ENCODE results near the gene PI3. TPM values are rescaled to one million over a fixed set of nuclear protein-coding genes. Genes with fewer than 3 reads are reported as not detected.
A peak's percentile ranks its signal among the peaks of the same experiment; 100 is the strongest.

Gene PI3
- total and polyA plus RNA-seq, 9 of the 15 experiments (the other 6 are each of a cell fraction or from before 2014, with no cell fraction given), result not detected

DNA sequence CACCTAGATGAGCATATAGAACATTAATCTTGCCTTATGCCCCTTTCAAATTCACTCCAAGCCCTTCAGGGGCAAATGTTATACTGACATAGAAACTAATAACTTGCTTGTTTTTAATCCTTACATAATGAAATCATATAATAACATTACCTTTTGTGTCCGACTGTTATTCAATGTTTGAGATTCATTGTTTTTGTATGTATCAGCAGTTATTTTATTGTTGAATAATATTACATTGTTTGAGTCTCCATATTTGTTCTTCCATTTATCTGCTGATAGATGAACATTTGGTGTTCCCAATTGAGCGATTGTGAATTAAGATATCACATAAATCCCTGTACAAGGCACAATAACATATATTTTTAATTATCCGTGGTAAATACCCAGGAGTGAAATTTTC, 38.1 kb downstream of the PI3 start (continued):
- no peak for TF ChIP-seq CEBPZ (IDR thresholded peaks at IDR 0.05; ENCODE audit: borderline replicate concordance, low read depth, low read length)
- peak; percentile 68; the same call in 1 of the 2 replicates for TF ChIP-seq ZNF316 (IDR thresholded peaks at IDR 0.05)
- TF ChIP-seq PTBP1 (IDR thresholded peaks at IDR 0.05; ENCODE audit: low read depth, low read length), result no peak
- TF ChIP-seq SMARCB1 (IDR thresholded peaks at IDR 0.05; ENCODE audit: insufficient read length, low read depth), result no peak
- no peak for TF ChIP-seq ZNF232 (CRISPR knock-in tag; IDR thresholded peaks at IDR 0.05)
- TF ChIP-seq MAFK (IDR thresholded peaks at IDR 0.05; ENCODE audit: low read length), result peak; percentile 12; the same call in 1 of the 2 replicates
- TF ChIP-seq, protein P1, sequence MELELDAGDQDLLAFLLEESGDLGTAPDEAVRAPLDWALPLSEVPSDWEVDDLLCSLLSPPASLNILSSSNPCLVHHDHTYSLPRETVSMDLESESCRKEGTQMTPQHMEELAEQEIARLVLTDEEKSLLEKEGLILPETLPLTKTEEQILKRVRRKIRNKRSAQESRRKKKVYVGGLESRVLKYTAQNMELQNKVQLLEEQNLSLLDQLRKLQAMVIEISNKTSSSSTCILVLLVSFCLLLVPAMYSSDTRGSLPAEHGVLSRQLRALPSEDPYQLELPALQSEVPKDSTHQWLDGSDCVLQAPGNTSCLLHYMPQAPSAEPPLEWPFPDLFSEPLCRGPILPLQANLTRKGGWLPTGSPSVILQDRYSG (tag; conservative IDR thresholded peaks at IDR 0.05; ENCODE audit: low read depth), result no peak

- no peaks in the 10 kb centered on the region for H3K9me3 ChIP-seq (replicated peaks; ENCODE audit: control insufficient read depth, insufficient read depth, low read depth, low read length)
- no peak overlapping the region for H3K9ac ChIP-seq (ENCODE audit: insufficient read depth in 1 of 2, low read depth in 2 of 2, low read length in 2 of 2)
- WGBS (ENCODE audit: insufficient coverage, low coverage, missing lambda C conversion rate), result 0% methylated on average over 4 of the region's 4 CpGs
- H3K79me2 ChIP-seq (ENCODE audit: control insufficient read depth, insufficient read depth, low read length), result no peaks in the 10 kb centered on the region
- no peaks in the 10 kb centered on the region for H3K9me1 ChIP-seq (ENCODE audit: control insufficient read depth, insufficient read depth, low read length)
- ChIA-PET POLR2A (no interaction called here), CTCF (ENCODE audit: low intra/inter-chr PET ratio) (no interaction called here)
- no TSS peak for BruUV-seq (replicated peaks)
- H4K20me1 ChIP-seq (replicated peaks; ENCODE audit: control insufficient read depth, insufficient read depth, low read length), result no peaks in the 10 kb centered on the region
- no peaks in the 10 kb centered on the region for H3K36me3 ChIP-seq (ENCODE audit: control insufficient read depth, insufficient read depth, low read length)
- no peak overlapping the region for H3K4me2 ChIP-seq (ENCODE audit: insufficient read depth, low read length)
- ATAC-seq (no peak), DNase-seq (ENCODE audit: extremely low read depth in 1 of 4, low spot score in 3 of 4) (no peak), FAIRE-seq (no peak)
- intact Hi-C loops (cut with micrococcal nuclease), result no loop called here
- no peak overlapping the region for H2AFZ ChIP-seq (ENCODE audit: low read depth, low read length)
- in situ Hi-C loops (cut with MboI), result no loop called here
- no peak overlapping the region for H3K27ac ChIP-seq (ENCODE audit: extremely low read depth, low read depth, low read length)
- peaks cover 0 to 10% of the 10 kb centered on the region in 2 experiments; a peak in 2 of 5 replicates for H3K27me3 ChIP-seq (ENCODE audit: control insufficient read depth in 2 of 2, insufficient read depth in 2 of 2, low read length in 2 of 2)
- no peak overlapping the region for H3K4me3 ChIP-seq
- no peaks in the 10 kb centered on the region for H3K4me1 ChIP-seq (replicated peaks in 1 of 2; ENCODE audit: control insufficient read depth in 2 of 2, insufficient read depth in 2 of 2, low read length in 2 of 2)
- TF ChIP-seq ZNF239 (CRISPR knock-in tag; IDR thresholded peaks at IDR 0.05) (no peak), ZNF592 (IDR thresholded peaks at IDR 0.05) (no peak), ZNF445 (CRISPR knock-in tag; IDR thresholded peaks at IDR 0.05; ENCODE audit: low read depth) (no peak), SMC3 (conservative IDR thresholded peaks at IDR 0.05; ENCODE audit: insufficient read depth, low read depth, low read length) (no peak), ELK3 (CRISPR knock-in tag; IDR thresholded peaks at IDR 0.05) (no peak), ZNF124 (CRISPR knock-in tag; IDR thresholded peaks at IDR 0.05) (no peak)
Observed at GRCh38 chr20:45218124-45218523, 43.4 kb downstream of the PI3 start.

Measured in K562 (cell line).